Fibroblast of lung (primary cell): ENCODE data around the gene EXOC3L2. TPM values are rescaled to one million over a fixed set of nuclear protein-coding genes. Genes with fewer than 3 reads are reported as not detected.

ENCODE experiments used
- DNase-seq, 2 donors: peaks; one replicate each; pipeline versions ENCODE4 v3.0.0 to v3.0.0-alpha.2; 2010; ENCODE audit warnings: low read depth in 2 of 2
- H2AFZ ChIP-seq: 2 replicates; pipeline ENCODE4 v1.5.1; 2012; ENCODE audit warnings: low read length, control low read depth, inconsistent platforms
- H3K27ac ChIP-seq: 2 replicates; pipeline ENCODE4 v1.5.1; 2011; ENCODE audit warnings: low read length, control low read depth; ENCODE audit not compliant: insufficient read depth
- H3K27me3 ChIP-seq: 2 replicates; pipeline ENCODE4 v1.5.1; 2011; ENCODE audit warnings: mild to moderate bottlenecking, low read length; ENCODE audit not compliant: control insufficient read depth, insufficient read depth
- H3K36me3 ChIP-seq: 2 replicates; pipeline ENCODE4 v1.5.1; 2011; ENCODE audit warnings: low read length; ENCODE audit not compliant: control insufficient read depth, insufficient read depth
- H3K4me1 ChIP-seq: 2 replicates; pipeline ENCODE4 v1.5.1; 2011; ENCODE audit warnings: low read length; ENCODE audit not compliant: control insufficient read depth, insufficient read depth; ENCODE audit errors: extremely low read depth
- H3K4me2 ChIP-seq: 2 replicates; pipeline ENCODE4 v1.5.1; 2011; ENCODE audit warnings: low read length, control low read depth; ENCODE audit not compliant: insufficient read depth; ENCODE audit errors: extremely low read depth
- H3K4me3 ChIP-seq, 4 experiments: fragments of 200-600 bp in 1 of 4; sonication (generic) in 1 of 4; replicated peaks in 1 of 4; 2 replicates each; pipeline ENCODE4 v1.5.1; 2011 to 2016; ENCODE audit warnings: low read length in 4 of 4, low read depth in 3 of 4, mild to moderate bottlenecking in 3 of 4, control low read depth in 2 of 4, inconsistent platforms in 1 of 4, mixed read lengths in 1 of 4; ENCODE audit not compliant: insufficient read depth in 1 of 4; ENCODE audit errors: control extremely low read depth in 1 of 4
- H3K79me2 ChIP-seq: 2 replicates; pipeline ENCODE4 v1.5.1; 2012; ENCODE audit warnings: mild to moderate bottlenecking, low read length, inconsistent platforms; ENCODE audit not compliant: control insufficient read depth, insufficient read depth
- H3K9ac ChIP-seq: 2 replicates; pipeline ENCODE4 v1.5.1; 2011; ENCODE audit warnings: mild to moderate bottlenecking, low read length, control low read depth; ENCODE audit not compliant: insufficient read depth
- H3K9me3 ChIP-seq: 2 replicates; pipeline ENCODE4 v1.5.1; 2012; ENCODE audit warnings: low read depth, low read length; ENCODE audit not compliant: control insufficient read depth, insufficient read depth
- H4K20me1 ChIP-seq: 2 replicates; pipeline ENCODE4 v1.5.1; 2011; ENCODE audit warnings: low read length; ENCODE audit not compliant: control insufficient read depth, insufficient read depth; ENCODE audit errors: extremely low read depth
- EZH2 ChIP-seq: IDR thresholded peaks from 2 replicates; pipeline ENCODE4 v1.5.1; 2012; ENCODE audit warnings: low read length, control low read depth, mild to moderate bottlenecking; ENCODE audit errors: missing control alignments
- polyA plus RNA-seq, 2 donors: library from polyadenylated mRNA; depleted of rRNA in 1 of 2; stranded (reverse) in 1 of 2; unstranded in 1 of 2; fragments of >200 nt; gene quantifications; 2 replicates each; pipeline ENCODE4 v1.2.1, GENCODE V29; 2011 to 2012; ENCODE audit warnings: missing spikeins in 1 of 2
- total RNA-seq: library from RNA; depleted of rRNA; stranded (reverse); fragments of >200 nt; gene quantifications from 2 replicates; pipeline ENCODE4 v1.2.1, GENCODE V29; 2014
- TF ChIP-seq, protein P1 (sequence below), 2 donors: IDR thresholded peaks in 1 of 2; conservative IDR thresholded peaks in 1 of 2; 1 replicate in 1 of 2; 2 replicates in 1 of 2; pipeline ENCODE4 v1.5.1; 2011 to 2012; ENCODE audit warnings: low read length in 2 of 2, control low read depth in 1 of 2, inconsistent platforms in 1 of 2, low read depth in 1 of 2, mild to moderate bottlenecking in 1 of 2

EXOC3L2 gene
- total and polyA plus RNA-seq, 2 donors (not counting 1 experiment from before 2014, with no cell fraction given): not detected

- Histone ChIP-seq H2AFZ (no peak overlapping the region), H3K4me1 (no peaks in the 10 kb centered on the region), H4K20me1 (no peaks in the 10 kb centered on the region), H3K36me3 (no peaks in the 10 kb centered on the region), H3K27ac (no peak overlapping the region), H3K79me2 (no peaks in the 10 kb centered on the region), H3K9ac (no peak overlapping the region), H3K4me2 (no peak overlapping the region), H3K4me3 (no peak overlapping the region), H3K9me3 (no peaks in the 10 kb centered on the region), H3K27me3 (no peaks in the 10 kb centered on the region)
- DNase-seq: no peak
- TF ChIP-seq EZH2: no peak
- TF ChIP-seq, protein P1, sequence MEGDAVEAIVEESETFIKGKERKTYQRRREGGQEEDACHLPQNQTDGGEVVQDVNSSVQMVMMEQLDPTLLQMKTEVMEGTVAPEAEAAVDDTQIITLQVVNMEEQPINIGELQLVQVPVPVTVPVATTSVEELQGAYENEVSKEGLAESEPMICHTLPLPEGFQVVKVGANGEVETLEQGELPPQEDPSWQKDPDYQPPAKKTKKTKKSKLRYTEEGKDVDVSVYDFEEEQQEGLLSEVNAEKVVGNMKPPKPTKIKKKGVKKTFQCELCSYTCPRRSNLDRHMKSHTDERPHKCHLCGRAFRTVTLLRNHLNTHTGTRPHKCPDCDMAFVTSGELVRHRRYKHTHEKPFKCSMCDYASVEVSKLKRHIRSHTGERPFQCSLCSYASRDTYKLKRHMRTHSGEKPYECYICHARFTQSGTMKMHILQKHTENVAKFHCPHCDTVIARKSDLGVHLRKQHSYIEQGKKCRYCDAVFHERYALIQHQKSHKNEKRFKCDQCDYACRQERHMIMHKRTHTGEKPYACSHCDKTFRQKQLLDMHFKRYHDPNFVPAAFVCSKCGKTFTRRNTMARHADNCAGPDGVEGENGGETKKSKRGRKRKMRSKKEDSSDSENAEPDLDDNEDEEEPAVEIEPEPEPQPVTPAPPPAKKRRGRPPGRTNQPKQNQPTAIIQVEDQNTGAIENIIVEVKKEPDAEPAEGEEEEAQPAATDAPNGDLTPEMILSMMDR (conservative IDR thresholded peaks at IDR 0.05 in 1 of 2, IDR thresholded peaks at IDR 0.05 in 1 of 2; ENCODE audit: low read depth in 1 of 2, low read length in 2 of 2): no peak
Observed at GRCh38 chr19:45170146-45171106, 74.8 kb downstream of the EXOC3L2 start.

GRCh38 chr19:45169602-45170001 is 75.6 kb downstream of the EXOC3L2 start:
- no peaks in the 10 kb centered on the region for H3K27me3 ChIP-seq
- no peaks in the 10 kb centered on the region for H3K36me3 ChIP-seq
- DNase-seq: no peak
- H3K9ac ChIP-seq: no peak overlapping the region
- H3K79me2 ChIP-seq: no peaks in the 10 kb centered on the region
- H2AFZ ChIP-seq: no peak overlapping the region
- H4K20me1 ChIP-seq: no peaks in the 10 kb centered on the region
- no peaks in the 10 kb centered on the region for H3K9me3 ChIP-seq
- H3K27ac ChIP-seq: no peak overlapping the region
- no peaks in the 10 kb centered on the region for H3K4me1 ChIP-seq
- H3K4me2 ChIP-seq: no peak overlapping the region
- TF ChIP-seq, protein P1 (conservative IDR thresholded peaks at IDR 0.05 in 1 of 2, IDR thresholded peaks at IDR 0.05 in 1 of 2; ENCODE audit: low read depth in 1 of 2, low read length in 2 of 2): no peak
- no peak for TF ChIP-seq EZH2
- no peak overlapping the region for H3K4me3 ChIP-seq

DNA sequence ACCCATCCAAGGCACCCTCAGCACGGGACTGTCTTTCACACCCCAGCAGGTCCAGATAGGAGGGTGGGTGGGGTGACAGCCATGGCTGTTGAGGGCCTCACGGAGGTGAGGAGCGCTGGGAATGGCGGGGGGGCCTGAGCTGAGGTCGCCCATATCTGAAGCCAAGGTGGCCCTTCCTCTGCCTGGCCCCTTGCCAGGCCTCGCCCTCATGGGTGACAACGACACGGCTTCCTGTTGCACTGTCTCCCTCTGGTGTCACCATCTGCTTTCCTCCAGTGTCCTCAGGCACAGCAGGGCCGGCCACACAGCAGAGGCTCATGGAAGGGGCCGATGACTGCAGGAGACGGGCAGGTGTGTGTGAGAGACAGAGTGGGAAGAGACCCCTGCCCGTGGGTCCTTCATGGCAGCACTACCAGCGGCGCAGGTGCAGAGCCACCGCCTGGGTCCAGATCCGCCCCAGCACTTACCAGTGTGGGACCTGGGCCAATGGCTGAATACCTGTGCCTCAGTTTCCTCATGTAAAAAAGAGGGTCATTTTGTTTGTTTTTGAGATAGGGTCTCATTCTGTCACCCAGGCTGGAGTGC is 76.3 kb downstream of the EXOC3L2 start:
- H3K27me3 ChIP-seq: no peaks in the 10 kb centered on the region
- H3K9me3 ChIP-seq: no peaks in the 10 kb centered on the region
- no peaks in the 10 kb centered on the region for H4K20me1 ChIP-seq
- DNase-seq: no peak
- no peak overlapping the region for H3K9ac ChIP-seq
- TF ChIP-seq, protein P1 (conservative IDR thresholded peaks at IDR 0.05 in 1 of 2, IDR thresholded peaks at IDR 0.05 in 1 of 2; ENCODE audit: low read depth in 1 of 2, low read length in 2 of 2): no peak
- TF ChIP-seq EZH2: no peak
- no peak overlapping the region for H3K4me2 ChIP-seq
- H3K27ac ChIP-seq: no peak overlapping the region
- no peaks in the 10 kb centered on the region for H3K36me3 ChIP-seq
- no peak overlapping the region for H2AFZ ChIP-seq
- no peaks in the 10 kb centered on the region for H3K4me1 ChIP-seq
- no peak overlapping the region for H3K4me3 ChIP-seq
- H3K79me2 ChIP-seq: no peaks in the 10 kb centered on the region
